Measurements from ENCODE around the gene PUS3. TPM values are rescaled to one million over a fixed set of nuclear protein-coding genes. Genes with fewer than 3 reads are reported as not detected.

PUS3 gene
- polyA plus RNA-seq, 1 donor from 2014 or later = 15.5 TPM

GRCh38 chr11:125922156-125922555 is 19.1 kb upstream of the PUS3 start:
- no peaks in the 10 kb centered on the region for H3K27me3 ChIP-seq (ENCODE audit: insufficient read depth, low read depth, low read length)
- no peaks in the 10 kb centered on the region for H3K9me3 ChIP-seq (ENCODE audit: low read length)
- H4K20me1 ChIP-seq (ENCODE audit: insufficient read depth) = no peaks in the 10 kb centered on the region
- H3K9me2 ChIP-seq (ENCODE audit: insufficient read depth, low read length) = no peaks in the 10 kb centered on the region
- no peak overlapping the region for H3K27ac ChIP-seq (ENCODE audit: low read length)
- H3K79me2 ChIP-seq (replicated peaks; ENCODE audit: insufficient read depth, low read length) = no peaks in the 10 kb centered on the region
- no peak overlapping the region for H2AFZ ChIP-seq (ENCODE audit: low read depth, low read length)
- no peaks in the 10 kb centered on the region for H3F3A ChIP-seq (ENCODE audit: insufficient read depth, low read length, poor library complexity, severe bottlenecking)
- no peak overlapping the region for H3K4me3 ChIP-seq (ENCODE audit: low read length)
- H3K4me2 ChIP-seq (ENCODE audit: low read length) = no peak overlapping the region
- no peak overlapping the region for H3K9ac ChIP-seq (ENCODE audit: low read length)
- H3K36me3 ChIP-seq (ENCODE audit: insufficient read depth, low read length) = no peaks in the 10 kb centered on the region
- TF ChIP-seq MXI1 (conservative IDR thresholded peaks at IDR 0.05; ENCODE audit: poor library complexity, severe bottlenecking) (no peak), EZH2 (IDR thresholded peaks at IDR 0.05; ENCODE audit: borderline replicate concordance, insufficient read depth, low read length, poor library complexity, severe bottlenecking) (no peak), RAD21 (conservative IDR thresholded peaks at IDR 0.05) (no peak), EP300 (conservative IDR thresholded peaks at IDR 0.05; ENCODE audit: poor library complexity, severe bottlenecking) (no peak), POLR2AphosphoS5 (IDR thresholded peaks at IDR 0.05) (no peak), REST (IDR thresholded peaks at IDR 0.05; ENCODE audit: borderline replicate concordance) (no peak), TAF1 (IDR thresholded peaks at IDR 0.05; ENCODE audit: low read depth) (no peak), SMC3 (conservative IDR thresholded peaks at IDR 0.05; ENCODE audit: poor library complexity) (no peak)
- TF ChIP-seq, protein P1, sequence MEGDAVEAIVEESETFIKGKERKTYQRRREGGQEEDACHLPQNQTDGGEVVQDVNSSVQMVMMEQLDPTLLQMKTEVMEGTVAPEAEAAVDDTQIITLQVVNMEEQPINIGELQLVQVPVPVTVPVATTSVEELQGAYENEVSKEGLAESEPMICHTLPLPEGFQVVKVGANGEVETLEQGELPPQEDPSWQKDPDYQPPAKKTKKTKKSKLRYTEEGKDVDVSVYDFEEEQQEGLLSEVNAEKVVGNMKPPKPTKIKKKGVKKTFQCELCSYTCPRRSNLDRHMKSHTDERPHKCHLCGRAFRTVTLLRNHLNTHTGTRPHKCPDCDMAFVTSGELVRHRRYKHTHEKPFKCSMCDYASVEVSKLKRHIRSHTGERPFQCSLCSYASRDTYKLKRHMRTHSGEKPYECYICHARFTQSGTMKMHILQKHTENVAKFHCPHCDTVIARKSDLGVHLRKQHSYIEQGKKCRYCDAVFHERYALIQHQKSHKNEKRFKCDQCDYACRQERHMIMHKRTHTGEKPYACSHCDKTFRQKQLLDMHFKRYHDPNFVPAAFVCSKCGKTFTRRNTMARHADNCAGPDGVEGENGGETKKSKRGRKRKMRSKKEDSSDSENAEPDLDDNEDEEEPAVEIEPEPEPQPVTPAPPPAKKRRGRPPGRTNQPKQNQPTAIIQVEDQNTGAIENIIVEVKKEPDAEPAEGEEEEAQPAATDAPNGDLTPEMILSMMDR (IDR thresholded peaks at IDR 0.05; ENCODE audit: poor library complexity, severe bottlenecking) = no peak

DNA sequence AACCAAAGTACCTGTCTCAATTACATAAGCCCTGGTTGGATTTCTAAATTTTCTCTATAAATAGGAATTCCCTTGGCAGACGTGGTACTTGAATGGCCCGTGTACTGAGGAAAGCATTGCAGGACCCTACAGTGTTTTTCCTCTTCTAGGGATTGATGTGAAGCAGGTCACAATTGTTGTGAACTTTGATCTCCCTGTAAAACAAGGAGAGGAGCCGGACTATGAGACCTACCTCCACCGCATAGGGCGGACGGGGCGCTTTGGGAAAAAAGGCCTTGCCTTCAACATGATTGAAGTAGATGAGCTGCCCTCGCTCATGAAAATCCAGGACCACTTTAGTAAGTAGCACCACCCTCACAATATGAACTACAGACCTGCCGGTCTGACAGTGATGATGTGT is 18.0 kb upstream of the PUS3 start:
- TF ChIP-seq RAD21 (conservative IDR thresholded peaks at IDR 0.05) (no peak), EZH2 (IDR thresholded peaks at IDR 0.05; ENCODE audit: borderline replicate concordance, insufficient read depth, low read length, poor library complexity, severe bottlenecking) (no peak), EP300 (conservative IDR thresholded peaks at IDR 0.05; ENCODE audit: poor library complexity, severe bottlenecking) (no peak), POLR2AphosphoS5 (IDR thresholded peaks at IDR 0.05) (no peak), MXI1 (conservative IDR thresholded peaks at IDR 0.05; ENCODE audit: poor library complexity, severe bottlenecking) (no peak), TAF1 (IDR thresholded peaks at IDR 0.05; ENCODE audit: low read depth) (no peak), REST (IDR thresholded peaks at IDR 0.05; ENCODE audit: borderline replicate concordance) (no peak), SMC3 (conservative IDR thresholded peaks at IDR 0.05; ENCODE audit: poor library complexity) (no peak)
- TF ChIP-seq, protein P1 (IDR thresholded peaks at IDR 0.05; ENCODE audit: poor library complexity, severe bottlenecking) = no peak
- H3K79me2 ChIP-seq (replicated peaks; ENCODE audit: insufficient read depth, low read length) = no peaks in the 10 kb centered on the region
- no peaks in the 10 kb centered on the region for H3K9me2 ChIP-seq (ENCODE audit: insufficient read depth, low read length)
- no peaks in the 10 kb centered on the region for H4K20me1 ChIP-seq (ENCODE audit: insufficient read depth)
- H3K9ac ChIP-seq (ENCODE audit: low read length) = no peak overlapping the region
- no peaks in the 10 kb centered on the region for H3F3A ChIP-seq (ENCODE audit: insufficient read depth, low read length, poor library complexity, severe bottlenecking)
- no peak overlapping the region for H3K4me3 ChIP-seq (ENCODE audit: low read length)
- no peaks in the 10 kb centered on the region for H3K9me3 ChIP-seq (ENCODE audit: low read length)
- no peak overlapping the region for H3K4me2 ChIP-seq (ENCODE audit: low read length)
- H3K27ac ChIP-seq (ENCODE audit: low read length) = no peak overlapping the region
- no peaks in the 10 kb centered on the region for H3K27me3 ChIP-seq (ENCODE audit: insufficient read depth, low read depth, low read length)
- H3K36me3 ChIP-seq (ENCODE audit: insufficient read depth, low read length) = no peaks in the 10 kb centered on the region
- H2AFZ ChIP-seq (ENCODE audit: low read depth, low read length) = no peak overlapping the region

Measured in neural cell (in vitro differentiated cells).